ENCODE data around the gene BCAR3. TPM values are rescaled to one million over a fixed set of nuclear protein-coding genes. Genes with fewer than 3 reads are reported as not detected.

BCAR3 gene
- total RNA-seq, 1 experiment from 2014 or later: 33.9 TPM

DNA sequence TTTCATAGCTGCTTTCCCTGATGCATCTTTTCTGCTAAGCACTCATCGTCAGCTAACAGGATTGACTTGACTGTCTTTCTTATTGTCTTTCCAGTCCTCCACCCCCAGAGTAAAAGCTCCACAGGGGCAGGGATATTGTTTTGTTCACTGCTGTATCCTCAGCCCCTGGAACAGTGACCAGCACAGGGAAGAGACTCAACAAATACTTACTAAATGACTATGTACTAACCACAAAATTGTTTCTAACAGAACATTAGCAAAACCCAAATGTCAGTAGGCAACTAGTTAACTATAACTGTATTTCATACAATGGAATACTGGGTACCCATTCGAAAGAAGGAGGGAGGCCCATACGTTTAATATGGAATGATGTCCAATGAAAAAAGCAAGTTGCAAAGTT is 53.0 kb downstream of the BCAR3 start:
- ChIA-PET CTCF (interaction anchor here (1.2 to 3.5 kb wide), 4 partner anchors 20 to 215 kb away, joined by 3 to 38 read pairs (median 8); no protein-coding TSS in a partner anchor), POLR2A (interaction anchor here (1.1 kb wide), 1 partner anchor 185 kb away, joined by 3 read pairs; no protein-coding TSS in a partner anchor)
- no peak for ATAC-seq
- peak overlapping the region; percentile 65 for H3K27ac ChIP-seq (ENCODE audit: low read length)
- in situ Hi-C loops (cut with HindIII; ENCODE audit: low pct_unique_long_range_greater_than_20kb, low sequenced_read_pairs) (no loop called here), intact Hi-C loops (cut with micrococcal nuclease; ENCODE audit: unreplicated experiment) (loop anchor here (1.0 kb wide), 1 partner anchor 186 kb away; no protein-coding TSS in a partner anchor)
- DNase-seq (ENCODE audit: low read depth, low spot score): no peak
- BruUV-seq (replicated peaks): no TSS peak
- H3K9me3 ChIP-seq (ENCODE audit: control insufficient read depth, insufficient read depth, low read depth, low read length): no peaks in the 10 kb centered on the region
- H3K27me3 ChIP-seq (ENCODE audit: control insufficient read depth, insufficient read depth, low read length): no peaks in the 10 kb centered on the region
- H3K36me3 ChIP-seq (ENCODE audit: control insufficient read depth, insufficient read depth, low read length): no peaks in the 10 kb centered on the region; the same call in 1 of the 2 replicates
- TF ChIP-seq CTCF (IDR thresholded peaks at IDR 0.05) (no peak), TCF7L2 (IDR thresholded peaks at IDR 0.05; ENCODE audit: low read depth, low read length) (no peak), POLR2AphosphoS5 (IDR thresholded peaks at IDR 0.05; ENCODE audit: low read depth, low read length) (no peak), SIN3A (IDR thresholded peaks at IDR 0.05; ENCODE audit: borderline replicate concordance, insufficient read depth, low read depth, low read length) (no peak)
- TF ChIP-seq, protein P1, sequence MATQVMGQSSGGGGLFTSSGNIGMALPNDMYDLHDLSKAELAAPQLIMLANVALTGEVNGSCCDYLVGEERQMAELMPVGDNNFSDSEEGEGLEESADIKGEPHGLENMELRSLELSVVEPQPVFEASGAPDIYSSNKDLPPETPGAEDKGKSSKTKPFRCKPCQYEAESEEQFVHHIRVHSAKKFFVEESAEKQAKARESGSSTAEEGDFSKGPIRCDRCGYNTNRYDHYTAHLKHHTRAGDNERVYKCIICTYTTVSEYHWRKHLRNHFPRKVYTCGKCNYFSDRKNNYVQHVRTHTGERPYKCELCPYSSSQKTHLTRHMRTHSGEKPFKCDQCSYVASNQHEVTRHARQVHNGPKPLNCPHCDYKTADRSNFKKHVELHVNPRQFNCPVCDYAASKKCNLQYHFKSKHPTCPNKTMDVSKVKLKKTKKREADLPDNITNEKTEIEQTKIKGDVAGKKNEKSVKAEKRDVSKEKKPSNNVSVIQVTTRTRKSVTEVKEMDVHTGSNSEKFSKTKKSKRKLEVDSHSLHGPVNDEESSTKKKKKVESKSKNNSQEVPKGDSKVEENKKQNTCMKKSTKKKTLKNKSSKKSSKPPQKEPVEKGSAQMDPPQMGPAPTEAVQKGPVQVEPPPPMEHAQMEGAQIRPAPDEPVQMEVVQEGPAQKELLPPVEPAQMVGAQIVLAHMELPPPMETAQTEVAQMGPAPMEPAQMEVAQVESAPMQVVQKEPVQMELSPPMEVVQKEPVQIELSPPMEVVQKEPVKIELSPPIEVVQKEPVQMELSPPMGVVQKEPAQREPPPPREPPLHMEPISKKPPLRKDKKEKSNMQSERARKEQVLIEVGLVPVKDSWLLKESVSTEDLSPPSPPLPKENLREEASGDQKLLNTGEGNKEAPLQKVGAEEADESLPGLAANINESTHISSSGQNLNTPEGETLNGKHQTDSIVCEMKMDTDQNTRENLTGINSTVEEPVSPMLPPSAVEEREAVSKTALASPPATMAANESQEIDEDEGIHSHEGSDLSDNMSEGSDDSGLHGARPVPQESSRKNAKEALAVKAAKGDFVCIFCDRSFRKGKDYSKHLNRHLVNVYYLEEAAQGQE (IDR thresholded peaks at IDR 0.05; ENCODE audit: insufficient read depth in 1 of 2, low read depth in 2 of 2, low read length in 1 of 2): no peak
- H3K4me3 ChIP-seq (ENCODE audit: low read depth in 2 of 2, low read length in 2 of 2): no peak overlapping the region
- peaks cover 50% of the 10 kb centered on the region for H3K4me1 ChIP-seq (ENCODE audit: control insufficient read depth, insufficient read depth, low read length)

DNA sequence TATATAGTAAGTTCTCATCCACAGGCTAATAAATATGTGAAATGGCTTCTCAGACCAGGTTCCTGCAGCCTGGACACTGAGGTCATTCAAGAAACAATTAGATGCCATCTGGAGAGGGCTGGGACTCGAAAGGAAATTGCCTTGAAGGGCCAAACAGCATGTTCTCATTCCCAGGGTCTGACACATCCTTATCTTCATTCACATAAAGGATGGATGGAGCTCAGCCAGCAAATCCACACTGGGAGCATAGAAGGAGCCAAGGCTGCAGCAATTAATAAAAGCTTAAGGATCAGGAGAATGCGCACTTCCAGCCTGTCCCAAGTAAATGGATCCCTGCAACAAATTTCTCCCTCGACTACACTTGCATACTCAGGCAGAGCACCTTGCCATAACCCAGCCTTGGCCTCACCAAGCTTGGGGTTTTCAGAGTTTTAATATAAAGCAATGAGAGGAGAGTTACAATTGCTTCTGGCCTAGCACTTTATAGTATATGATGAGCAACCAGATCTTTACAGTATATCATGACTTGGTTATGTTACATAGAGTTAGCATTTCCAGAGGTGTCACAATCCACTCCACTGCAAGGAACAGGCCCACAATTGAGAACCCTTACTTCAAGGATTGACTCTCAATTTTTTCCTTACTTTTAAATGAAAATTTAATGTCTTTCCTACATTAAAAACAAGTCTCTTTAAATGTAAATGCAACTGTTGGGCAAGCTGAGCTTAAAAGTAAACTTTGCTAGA is 55.9 kb downstream of the BCAR3 start:
- Histone ChIP-seq H3K27ac (ENCODE audit: low read length) (peak overlapping the region; percentile 54; the same call in 1 of the 2 replicates), H3K4me1 (ENCODE audit: control insufficient read depth, insufficient read depth, low read length) (peaks cover 61% of the 10 kb centered on the region), H3K27me3 (ENCODE audit: control insufficient read depth, insufficient read depth, low read length) (no peaks in the 10 kb centered on the region), H3K36me3 (ENCODE audit: control insufficient read depth, insufficient read depth, low read length) (no peaks in the 10 kb centered on the region; the same call in 1 of the 2 replicates), H3K9me3 (ENCODE audit: control insufficient read depth, insufficient read depth, low read depth, low read length) (no peaks in the 10 kb centered on the region), H3K4me3 (ENCODE audit: low read depth in 2 of 2, low read length in 2 of 2) (no peak overlapping the region)
- BruUV-seq (replicated peaks): no TSS peak
- CTCF ChIA-PET: interaction anchor here (1.0 kb wide), 1 partner anchor 188 kb away, joined by 4 read pairs; no protein-coding TSS in a partner anchor
- in situ Hi-C loops (cut with HindIII; ENCODE audit: low pct_unique_long_range_greater_than_20kb, low sequenced_read_pairs) (no loop called here), intact Hi-C loops (cut with micrococcal nuclease; ENCODE audit: unreplicated experiment) (no loop called here)
- DNase-seq (ENCODE audit: low read depth, low spot score) (no peak), ATAC-seq (peak; percentile 52)
- POLR2A ChIA-PET: no interaction called here
- TF ChIP-seq TCF7L2 (IDR thresholded peaks at IDR 0.05; ENCODE audit: low read depth, low read length): no peak
- TF ChIP-seq SIN3A (IDR thresholded peaks at IDR 0.05; ENCODE audit: borderline replicate concordance, insufficient read depth, low read depth, low read length): no peak
- TF ChIP-seq POLR2AphosphoS5 (IDR thresholded peaks at IDR 0.05; ENCODE audit: low read depth, low read length): no peak

Data from Panc1 (cell line).